HG02798 (cell line): ENCODE results near the gene DHRS7.

Experiments used
- ATAC-seq: cut with Tn5 transposase; IDR thresholded peaks from one replicate; pipeline ENCODE4 v1.9.1; 2021; ENCODE audit warnings: mild to moderate bottlenecking; ENCODE audit not compliant: unreplicated experiment, poor library complexity

The DHRS7 gene

DNA sequence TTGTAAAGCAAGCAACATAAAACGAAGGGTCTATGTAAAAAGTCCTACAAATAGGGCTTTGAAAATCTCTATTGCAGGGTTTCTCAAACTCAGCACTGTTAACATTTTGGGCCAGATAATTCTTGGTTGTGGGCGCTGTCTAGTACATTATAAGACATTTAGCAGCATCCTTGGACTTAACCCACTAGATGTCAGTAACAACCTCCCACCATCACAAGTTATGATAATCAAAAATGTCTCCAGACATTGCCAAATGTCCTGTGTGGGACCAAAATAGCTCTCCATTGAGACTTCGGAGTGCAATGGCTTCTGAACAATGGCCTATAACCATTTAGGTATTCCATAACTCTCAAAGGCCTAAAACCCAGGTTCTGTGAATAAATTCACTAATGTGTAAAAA lies 22.9 kb upstream of the DHRS7 start:
- ATAC-seq, result peak; percentile 25

- no peak for ATAC-seq
Observed at GRCh38 chr14:60184905-60185555, 19.8 kb upstream of the DHRS7 start.

- ATAC-seq, result peak; percentile 53
Observed at GRCh38 chr14:60184146-60184904, 19.1 kb upstream of the DHRS7 start.

GRCh38 chr14:60183741-60184140 lies 18.5 kb upstream of the DHRS7 start:
- ATAC-seq, result peak; percentile 35

DNA sequence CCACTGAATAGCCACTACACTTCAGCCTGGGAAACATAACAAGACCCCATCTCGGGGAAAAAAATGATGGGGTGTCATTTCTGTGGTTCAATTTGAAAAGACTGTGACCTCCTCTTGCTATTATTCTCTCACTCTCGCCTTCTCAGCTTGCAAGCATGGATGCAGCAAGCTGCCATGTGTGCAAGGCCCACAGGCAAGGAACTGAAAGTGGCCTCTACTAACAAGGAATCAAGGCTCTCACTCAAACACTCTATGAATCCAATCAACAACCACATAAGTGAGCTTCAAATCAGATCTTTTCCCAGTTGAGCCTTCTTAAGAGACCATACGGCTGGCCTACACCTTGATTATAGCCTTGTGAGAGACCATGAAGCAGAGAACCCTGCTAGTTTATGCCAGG lies 17.9 kb upstream of the DHRS7 start:
- ATAC-seq, result peak; percentile 44

- ATAC-seq, result no peak
Observed at GRCh38 chr14:60179431-60179869, 14.3 kb upstream of the DHRS7 start.

GRCh38 chr14:60178820-60179219 lies 13.6 kb upstream of the DHRS7 start:
- ATAC-seq, result no peak

GRCh38 chr14:60178164-60178563 lies 13.0 kb upstream of the DHRS7 start:
- no peak for ATAC-seq

DNA sequence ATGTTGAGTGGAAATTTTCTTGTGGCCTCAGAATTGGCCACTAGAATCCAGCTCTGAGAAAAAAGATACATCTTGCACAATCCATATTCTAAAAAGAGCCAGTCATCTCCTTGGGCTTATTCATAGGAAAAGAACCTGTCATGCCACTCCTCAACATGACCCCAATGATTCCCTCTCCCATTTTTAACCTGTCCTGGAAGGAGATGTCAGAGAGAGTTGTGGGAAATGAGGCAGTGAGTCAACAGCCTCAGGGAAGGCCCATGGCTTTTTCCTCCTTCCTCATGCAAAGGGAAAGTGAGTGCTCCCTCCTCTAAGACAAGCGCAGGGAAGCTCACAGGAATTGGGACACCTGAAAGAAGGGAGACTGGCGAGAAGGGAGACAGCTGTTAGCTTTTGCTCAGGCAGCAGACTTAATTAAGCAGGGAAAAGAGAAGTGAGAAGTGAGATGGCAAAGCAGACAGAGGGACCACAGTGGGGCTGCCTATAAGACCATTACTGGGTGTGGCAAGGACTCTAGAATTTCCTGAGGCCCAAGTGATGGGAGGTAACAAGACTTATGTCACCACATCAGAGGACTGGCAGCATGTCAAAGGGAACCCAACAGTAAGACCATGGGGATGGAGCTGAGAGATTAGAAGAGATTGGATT lies 10.2 kb upstream of the DHRS7 start:
- no peak for ATAC-seq

GRCh38 chr14:60174352-60175254 lies 9.4 kb upstream of the DHRS7 start:
- ATAC-seq, result no peak

- no peak for ATAC-seq
Observed at GRCh38 chr14:60171690-60172089, 6.5 kb upstream of the DHRS7 start.

GRCh38 chr14:60170948-60171347 lies 5.8 kb upstream of the DHRS7 start:
- no peak for ATAC-seq

DNA sequence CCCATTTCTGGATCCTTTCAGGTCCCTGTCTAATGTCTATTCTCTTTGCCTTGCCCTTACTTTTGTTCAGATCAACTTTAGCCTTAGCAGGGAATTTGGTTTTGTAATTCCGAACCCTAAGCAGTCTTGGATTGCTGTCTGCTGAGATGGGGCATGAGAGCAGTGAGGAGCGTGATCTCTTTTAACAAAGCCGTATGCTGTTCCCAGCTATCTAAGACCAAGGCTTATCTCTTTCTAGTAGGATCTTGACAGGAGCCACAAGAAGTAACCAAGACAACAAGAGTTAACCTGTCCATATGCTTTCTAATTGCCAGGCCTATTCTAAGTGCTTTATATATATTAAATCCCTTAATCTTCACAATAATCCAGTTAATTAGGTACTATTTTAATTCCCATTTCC lies 4.5 kb upstream of the DHRS7 start:
- ATAC-seq, result no peak

- no peak for ATAC-seq
Observed at GRCh38 chr14:60166142-60166541, 944 bp upstream of the DHRS7 start.

- ATAC-seq, result no peak
Observed at GRCh38 chr14:60165547-60165876, 314 bp upstream of the DHRS7 start.

DNA sequence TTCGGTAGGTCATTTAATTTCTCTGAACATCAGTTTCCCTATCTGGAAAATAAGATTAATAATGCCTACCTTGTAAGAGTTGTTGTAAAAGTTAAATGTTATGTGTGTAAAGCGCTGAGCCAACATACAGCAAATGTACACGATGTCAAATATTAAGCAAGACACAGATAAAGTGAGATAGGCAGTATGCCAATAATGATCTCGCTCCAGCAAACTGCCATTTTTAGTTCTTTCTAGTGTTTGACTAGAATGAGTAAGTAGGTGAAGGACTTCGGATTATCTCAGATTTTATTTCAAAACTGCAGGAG lies 840 bp downstream of the DHRS7 start:
- peak; percentile 5 for ATAC-seq

GRCh38 chr14:60163693-60164092 lies 1.5 kb downstream of the DHRS7 start:
- ATAC-seq, result no peak

- no peak for ATAC-seq
Observed at GRCh38 chr14:60161196-60162107, 3.7 kb downstream of the DHRS7 start.

- ATAC-seq, result no peak
Observed at GRCh38 chr14:60160422-60160821, 4.8 kb downstream of the DHRS7 start.

DNA sequence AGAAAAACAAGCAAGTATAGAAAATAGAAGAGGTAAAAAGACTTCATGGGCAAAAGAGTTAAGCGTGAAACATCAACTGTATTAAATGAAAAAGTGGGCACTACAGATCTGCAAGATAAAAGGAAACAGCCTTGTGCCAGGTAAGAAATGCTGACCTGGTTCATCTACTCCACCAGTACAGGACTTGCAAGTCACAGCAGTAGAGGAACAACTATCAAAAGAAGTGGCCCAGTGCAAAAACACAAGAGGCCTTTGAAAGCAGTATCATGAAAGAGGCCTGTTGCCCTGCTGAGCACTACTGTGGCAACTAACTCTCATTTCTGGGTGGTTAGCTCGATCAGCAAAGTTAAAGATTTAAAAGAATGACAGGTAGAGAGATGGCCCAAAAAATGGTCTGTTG lies 10.5 kb downstream of the DHRS7 start:
- ATAC-seq, result no peak
